DLD1 (cell line): ENCODE results near the gene FBXO2.

Experiments used
- in situ Hi-C: cut with HindIII; loops from 2 replicates; pipeline ENCODE4 v1.10.0; 2017; ENCODE audit warnings: low sequenced_read_pairs

Gene FBXO2

DNA sequence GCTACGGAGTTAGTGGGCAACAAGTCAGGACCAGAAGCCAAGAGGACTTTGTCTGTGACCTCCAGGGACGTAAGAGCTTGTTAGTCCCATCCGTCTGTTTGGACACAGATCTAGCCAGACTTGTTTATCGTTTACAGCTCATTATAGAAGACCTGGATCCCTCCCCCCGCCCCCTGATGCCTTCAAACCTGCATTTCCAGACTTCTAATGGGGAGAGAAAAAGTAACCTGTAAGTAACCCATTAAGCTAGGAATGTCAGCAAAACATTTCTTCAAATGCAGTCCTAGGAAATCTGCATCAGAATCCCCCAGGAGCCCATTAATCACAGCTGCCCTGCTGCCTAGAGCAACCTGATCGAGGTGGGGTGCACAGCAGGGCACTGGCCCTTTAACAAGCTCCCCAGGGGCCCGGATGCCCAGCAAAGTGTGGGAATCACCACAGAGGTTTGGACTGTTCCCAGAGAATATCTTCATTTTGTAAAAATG is 28.1 kb upstream of the FBXO2 start:
- in situ Hi-C loops = no loop called here

DNA sequence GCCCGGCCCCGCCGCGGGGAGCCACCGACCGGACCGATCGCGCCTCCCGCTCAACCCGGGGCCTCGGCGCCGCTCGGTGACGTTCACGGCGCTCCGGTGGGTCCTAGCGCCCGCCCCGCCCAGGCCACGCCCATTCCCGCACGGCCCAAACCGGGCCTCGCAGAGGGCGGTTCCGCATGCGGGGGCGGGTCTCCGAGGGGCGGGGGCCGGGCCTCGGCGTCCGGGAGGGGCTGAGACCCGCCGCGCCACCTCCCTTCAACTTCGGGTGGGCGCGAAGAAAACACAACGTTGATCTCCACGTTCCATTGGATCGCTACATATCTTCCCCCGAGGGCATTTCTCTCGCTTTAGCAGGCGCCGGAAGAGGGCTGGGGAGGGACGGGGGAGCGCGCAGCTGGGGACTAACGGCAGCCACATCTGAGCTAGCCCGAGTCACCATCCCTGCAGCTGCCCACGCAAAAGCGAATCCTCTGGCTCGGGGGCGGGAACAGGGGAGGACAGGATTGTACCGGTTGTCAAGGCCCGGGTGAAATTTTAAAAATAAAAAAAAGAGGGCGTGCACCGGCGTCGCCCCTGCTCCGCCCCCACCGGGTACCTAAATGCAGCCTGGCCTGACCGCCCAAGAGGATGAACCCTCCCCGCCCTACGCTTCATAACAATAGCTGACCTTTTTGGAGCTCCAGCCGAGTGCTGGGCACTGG is 27.0 kb upstream of the FBXO2 start, which contains the start of gene MAD2L2:
Gene MAD2L2, minus strand, starts transcription at position 78 of the 701 bp plus-strand sequence. CDS start 547 bp downstream, outside the sequence.
- in situ Hi-C loops = no loop called here

DNA sequence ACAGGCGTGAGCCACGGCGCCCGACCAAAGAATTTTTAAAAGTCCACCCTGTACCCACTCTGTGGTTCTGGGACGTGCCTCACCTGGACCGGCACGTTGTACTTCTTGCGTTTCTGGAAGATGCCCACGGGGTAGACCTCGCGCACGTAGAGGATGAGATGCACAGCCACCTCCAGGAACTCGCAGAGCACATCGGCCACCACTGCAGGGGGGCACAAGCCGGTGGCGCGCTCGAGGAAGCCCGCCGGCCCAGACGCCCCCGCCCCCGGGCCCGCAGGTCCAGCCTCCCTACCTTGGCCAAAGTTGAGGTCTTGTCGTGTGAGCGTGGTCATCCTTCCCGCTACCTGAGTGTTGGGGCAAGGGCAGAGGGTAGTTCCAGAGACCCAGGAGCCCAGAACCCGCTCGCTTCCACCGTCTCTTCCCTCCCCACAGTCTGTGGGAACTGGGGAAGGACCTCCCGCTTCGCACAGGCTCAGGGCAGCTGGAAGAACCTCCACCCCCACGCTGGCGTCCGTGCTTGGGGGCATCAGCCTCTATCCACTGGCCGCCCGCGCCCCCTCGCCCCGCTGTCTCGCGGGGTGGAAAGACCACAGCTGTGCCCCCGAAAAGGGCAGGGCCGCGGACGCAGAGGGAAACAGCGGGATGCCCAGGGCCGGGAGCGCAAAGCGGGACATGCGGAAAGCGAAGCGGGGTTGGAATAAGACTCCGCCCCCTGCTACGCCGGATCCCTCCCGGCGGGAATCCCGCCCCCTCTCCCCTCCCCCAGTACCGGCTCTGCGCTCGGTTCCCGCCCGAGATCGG is 26.2 kb upstream of the FBXO2 start:
- in situ Hi-C loops = no loop called here

DNA sequence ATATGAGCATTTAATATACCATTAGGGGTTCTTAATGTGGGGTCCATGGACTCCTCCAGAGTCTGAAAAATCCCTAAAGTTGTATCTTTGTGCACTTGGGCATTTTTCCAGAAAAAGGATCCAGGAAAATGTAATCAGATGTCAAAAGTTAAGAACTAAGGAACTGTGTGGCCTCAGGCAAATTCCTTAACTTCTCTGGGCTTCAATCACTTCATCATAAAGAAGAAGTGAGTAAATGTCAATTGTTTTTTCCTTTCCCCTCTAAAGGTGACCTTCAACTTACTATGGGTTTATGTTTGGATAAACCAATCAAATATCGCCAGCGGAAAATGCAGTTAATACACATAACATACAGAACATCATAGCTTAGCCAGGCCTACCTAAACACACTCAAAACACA is 24.2 kb upstream of the FBXO2 start:
- in situ Hi-C loops = loop anchor here (10.0 kb wide), 1 partner anchor 136 kb away; no protein-coding TSS in a partner anchor

DNA sequence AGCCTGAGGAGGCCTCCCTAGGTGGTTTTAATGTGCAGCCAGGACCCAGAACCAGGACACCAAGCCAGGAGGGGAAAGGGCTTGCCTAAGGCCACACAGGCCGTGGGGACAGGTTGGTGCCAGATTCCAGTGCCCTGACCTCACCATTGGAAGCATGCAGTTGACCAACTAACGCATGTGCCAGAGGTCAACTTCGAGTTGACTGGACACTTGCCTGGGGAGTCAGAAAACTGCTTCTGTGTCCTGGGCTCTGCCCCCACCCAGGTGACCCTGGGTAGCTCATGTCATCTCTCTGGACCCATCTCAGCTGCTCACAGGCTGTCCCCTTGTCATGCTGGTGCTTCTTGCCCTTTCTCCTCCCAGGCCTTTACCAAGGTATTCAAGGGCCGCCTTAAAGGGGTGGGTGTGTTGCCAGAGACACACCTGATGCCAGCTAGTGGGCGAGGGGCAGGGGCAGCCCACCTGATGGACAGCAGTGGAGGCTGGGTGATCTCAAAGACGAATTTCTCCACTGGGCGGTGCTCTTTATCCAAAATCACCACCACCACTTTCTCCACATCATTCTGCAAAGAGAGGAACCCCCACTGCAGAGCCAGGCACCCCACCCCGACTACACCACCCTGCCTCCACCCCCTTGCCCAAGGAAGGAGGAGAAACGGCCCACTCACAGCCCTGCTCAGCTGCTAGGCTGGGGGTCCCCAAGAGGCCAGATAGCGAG is 22.3 kb upstream of the FBXO2 start:
- in situ Hi-C loops = loop anchor here (10.0 kb wide), 1 partner anchor 138 kb away; no protein-coding TSS in a partner anchor

DNA sequence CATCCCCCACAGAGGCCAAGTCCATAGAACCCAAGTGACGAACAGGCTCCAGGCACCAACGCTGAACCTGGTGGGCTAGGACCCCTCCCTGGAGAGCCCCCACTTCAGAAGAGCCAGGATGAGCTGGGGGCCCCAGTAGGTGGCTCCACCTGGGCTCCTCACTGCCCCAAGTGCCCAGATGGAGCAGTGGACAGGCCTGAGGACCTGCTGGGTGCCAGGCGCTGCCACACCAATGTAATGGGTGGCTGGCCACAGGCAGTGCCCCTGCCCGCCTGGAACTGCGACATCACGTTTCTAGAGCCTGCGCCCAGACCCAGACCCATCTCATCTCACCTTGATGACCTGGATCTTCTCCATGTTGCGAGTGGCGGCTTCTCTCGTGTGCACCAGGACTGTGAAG is 21.1 kb upstream of the FBXO2 start:
- in situ Hi-C loops = loop anchor here (10.0 kb wide), 1 partner anchor 139 kb away; no protein-coding TSS in a partner anchor

DNA sequence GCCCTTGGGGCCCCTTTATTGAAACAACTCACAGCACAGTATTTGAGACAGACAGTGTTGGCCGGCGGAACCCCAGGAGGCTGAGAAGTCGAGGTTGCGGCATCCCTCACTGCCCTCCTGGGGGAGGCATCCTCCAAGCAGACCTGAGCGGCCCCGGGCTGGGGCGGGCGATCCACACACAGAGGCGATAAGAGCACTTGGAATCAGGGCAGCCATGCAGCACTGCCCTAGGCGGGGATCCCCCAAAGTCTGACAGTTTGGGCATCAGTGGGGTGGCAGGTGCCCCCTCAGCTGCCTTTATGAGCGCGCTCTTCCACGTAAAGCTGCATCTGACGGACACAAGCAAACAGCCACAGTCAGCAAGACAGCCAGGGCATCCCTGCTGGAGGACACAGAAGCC is 20.3 kb upstream of the FBXO2 start:
- in situ Hi-C loops = loop anchor here (10.0 kb wide), 1 partner anchor 140 kb away; no protein-coding TSS in a partner anchor

DNA sequence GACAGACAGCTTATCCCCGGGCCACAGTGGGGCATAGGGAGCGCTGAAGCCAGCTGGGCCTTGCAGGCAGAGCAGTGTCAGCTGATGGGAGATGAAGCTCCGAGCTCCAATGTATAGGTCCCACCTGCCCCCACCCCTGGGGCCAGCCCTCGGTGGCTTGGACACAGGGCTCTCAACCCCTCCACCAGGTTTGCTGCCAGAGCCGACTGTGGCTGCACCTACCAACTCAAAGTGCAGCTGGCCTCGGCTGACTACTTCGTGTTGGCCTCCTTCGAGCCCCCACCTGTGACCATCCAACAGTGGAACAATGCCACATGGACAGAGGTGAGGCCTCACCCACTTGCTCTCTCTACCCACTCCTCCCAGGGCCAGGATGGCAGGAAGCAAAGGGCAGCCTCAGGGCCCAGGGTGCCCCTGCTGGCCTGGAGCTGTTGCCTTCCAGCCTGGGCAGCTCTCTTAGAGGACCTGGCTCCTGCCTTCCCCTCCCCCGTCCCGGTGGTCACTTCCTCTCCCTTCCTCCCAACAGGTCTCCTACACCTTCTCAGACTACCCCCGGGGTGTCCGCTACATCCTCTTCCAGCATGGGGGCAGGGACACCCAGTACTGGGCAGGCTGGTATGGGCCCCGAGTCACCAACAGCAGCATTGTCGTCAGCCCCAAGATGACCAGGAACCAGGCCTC is 19.0 kb upstream of the FBXO2 start:
- in situ Hi-C loops = loop anchor here (10.0 kb wide), 1 partner anchor 142 kb away; no protein-coding TSS in a partner anchor

DNA sequence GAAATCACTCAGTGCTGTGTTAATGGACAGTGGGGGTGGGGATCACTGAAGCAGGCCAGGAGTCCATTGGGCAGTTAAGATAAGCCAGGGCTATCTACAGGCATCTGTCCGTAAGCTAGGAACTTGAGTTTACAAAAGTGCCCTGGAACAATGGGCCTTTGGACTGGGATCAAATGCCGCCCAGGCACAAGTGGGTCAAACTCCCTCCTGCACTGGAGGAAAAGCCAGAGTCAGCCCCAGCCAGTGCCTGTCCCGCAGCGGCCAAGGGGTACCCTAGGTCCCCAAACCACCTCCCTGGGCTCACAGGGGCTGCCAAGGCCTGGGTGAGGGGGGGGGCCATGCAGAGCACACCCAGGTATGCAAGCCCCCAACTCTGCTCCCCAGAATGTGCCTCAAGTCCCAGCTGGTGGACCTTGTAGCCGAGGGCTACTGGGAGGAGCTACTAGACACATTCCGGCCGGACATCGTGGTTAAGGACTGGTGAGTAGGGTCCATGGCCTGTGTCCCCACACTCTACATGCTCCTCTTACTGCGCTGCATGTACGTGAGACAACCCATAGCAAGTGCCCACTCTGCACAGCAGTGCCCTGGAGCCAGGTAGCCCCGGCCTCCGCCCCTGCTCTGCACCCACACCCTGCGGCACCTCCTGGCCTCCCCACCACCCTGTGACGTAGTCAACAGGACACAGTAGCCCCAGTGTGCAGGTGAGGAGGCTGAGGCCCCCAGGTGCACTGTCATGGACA is 17.5 kb upstream of the FBXO2 start:
- in situ Hi-C loops = loop anchor here (10.0 kb wide), 1 partner anchor 143 kb away; no protein-coding TSS in a partner anchor

DNA sequence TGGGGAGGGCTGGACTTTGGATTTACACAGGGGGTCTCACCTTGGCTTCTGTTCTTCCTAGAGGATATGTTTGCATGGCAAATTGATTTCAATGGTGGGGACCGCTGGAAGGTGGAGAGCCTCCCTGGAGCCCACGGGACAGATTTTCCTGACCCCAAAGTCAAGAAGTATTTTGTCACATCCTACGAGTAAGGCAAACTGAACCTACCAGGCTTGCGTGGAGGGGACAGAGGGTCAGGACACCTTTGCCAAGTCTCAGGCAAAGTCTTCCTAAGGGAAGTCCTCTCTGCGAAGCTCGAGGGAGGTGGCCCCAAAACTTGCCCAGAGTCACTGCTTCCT is 16.9 kb upstream of the FBXO2 start:
- in situ Hi-C loops = loop anchor here (10.0 kb wide), 1 partner anchor 144 kb away; no protein-coding TSS in a partner anchor

DNA sequence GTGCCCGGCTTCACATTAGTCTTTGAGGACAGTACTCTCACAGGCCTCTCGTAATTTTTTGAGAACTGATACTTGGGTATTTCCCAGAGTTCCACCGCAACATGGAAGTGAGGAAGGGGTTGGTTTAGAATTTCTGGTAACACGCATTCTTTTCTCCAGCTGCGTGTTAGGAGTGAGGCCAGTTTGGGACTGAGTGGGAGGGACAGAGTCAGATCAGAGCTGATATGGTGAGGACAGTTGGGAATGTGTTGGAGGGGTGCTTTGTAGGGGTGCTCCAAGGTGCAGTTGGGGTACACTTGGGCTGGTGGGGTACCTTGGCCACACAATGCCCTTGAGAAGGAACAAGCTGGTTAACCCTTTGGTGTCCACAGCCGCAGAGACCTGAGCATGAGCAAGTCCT is 16.5 kb upstream of the FBXO2 start:
- in situ Hi-C loops = loop anchor here (10.0 kb wide), 1 partner anchor 144 kb away; no protein-coding TSS in a partner anchor

DNA sequence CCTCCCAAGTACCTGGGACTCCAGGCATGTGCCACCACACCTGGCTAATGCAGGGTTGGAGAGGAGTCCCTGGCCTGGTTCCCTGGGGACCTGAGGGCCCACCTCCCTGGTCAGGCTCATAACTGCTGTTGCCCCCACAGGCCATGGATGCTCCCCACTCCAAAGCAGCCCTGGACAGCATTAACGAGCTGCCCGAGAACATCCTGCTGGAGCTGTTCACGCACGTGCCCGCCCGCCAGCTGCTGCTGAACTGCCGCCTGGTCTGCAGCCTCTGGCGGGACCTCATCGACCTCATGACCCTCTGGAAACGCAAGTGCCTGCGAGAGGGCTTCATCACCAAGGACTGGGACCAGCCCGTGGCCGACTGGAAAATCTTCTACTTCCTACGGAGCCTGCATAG is 14.3 kb upstream of the FBXO2 start:
- in situ Hi-C loops = loop anchor here (10.0 kb wide), 1 partner anchor 46 kb away; no protein-coding TSS in a partner anchor

DNA sequence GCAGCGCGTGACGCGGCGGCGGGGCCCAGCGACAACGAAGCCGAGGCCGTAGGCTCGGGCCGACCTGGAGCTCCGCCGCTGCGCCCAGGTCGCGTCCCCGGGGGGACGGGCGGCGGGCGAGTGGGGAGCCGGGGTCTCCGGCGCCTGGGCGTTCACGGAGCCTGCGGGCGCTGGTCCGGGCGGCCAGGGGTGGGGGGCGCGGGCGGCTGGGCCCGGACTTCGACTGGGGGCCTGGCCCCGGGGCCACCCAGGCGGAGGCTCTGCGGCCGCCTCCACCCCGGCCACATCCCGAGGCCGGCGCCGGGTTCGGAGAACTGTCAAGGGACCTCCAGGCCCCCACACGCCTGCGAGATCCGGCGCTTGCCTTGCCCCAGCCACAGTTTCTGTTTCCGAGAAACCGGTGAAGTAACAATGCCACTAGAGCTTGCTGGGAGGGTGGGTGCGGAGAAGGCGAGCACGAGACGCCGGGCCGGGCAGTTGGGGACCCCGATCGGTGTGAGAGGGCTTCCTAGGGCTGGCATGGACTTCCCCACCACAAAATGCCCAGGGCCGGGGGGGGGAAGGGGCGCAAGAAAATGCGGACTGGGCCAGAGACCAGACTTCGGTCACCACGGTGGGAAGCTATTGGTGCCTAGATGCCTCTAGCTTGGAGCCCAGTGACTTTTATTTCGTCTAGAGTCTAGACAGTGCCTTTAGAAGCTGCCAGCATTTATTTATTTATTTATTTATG is 10.3 kb upstream of the FBXO2 start:
- in situ Hi-C loops = loop anchor here (10.0 kb wide), 1 partner anchor 50 kb away; no protein-coding TSS in a partner anchor

DNA sequence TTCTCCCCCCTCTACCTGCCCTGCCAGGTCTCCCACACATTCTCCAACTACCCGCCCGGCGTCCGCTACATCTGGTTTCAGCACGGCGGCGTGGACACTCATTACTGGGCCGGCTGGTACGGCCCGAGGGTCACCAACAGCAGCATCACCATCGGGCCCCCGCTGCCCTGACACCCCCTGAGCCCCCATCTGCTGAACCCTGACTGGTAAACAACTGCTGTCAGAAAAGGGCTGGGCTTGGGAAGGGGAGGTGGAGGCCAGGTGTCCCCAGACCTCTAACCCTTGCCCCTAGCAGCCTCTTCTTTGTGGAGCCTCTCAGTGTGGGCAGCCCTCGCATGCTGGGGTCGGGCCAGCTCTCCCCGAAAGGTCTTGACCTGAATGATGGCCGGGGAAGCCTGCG is 6.9 kb upstream of the FBXO2 start:
- in situ Hi-C loops = loop anchor here (10.0 kb wide), 1 partner anchor 54 kb away; no protein-coding TSS in a partner anchor

DNA sequence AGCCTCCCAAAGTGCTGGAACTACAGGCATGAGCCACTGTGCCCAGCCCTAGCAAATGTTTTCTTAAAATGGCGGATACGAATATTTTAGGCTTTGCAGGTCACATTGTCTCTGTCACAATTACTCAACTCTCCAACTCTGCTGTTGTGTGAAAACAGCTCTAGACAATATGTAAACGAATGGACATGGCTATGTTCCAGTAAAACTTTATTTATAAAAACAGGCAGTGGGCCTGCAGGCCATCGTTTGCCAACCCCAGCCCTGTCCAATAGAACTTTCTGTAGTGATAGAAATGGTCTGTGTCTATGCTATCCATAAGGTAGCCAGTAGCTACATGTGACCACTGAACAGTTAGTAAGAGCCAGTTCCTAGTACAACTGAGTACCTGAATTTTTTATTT is 5.5 kb upstream of the FBXO2 start:
- in situ Hi-C loops = loop anchor here (10.0 kb wide), 1 partner anchor 55 kb away; no protein-coding TSS in a partner anchor

DNA sequence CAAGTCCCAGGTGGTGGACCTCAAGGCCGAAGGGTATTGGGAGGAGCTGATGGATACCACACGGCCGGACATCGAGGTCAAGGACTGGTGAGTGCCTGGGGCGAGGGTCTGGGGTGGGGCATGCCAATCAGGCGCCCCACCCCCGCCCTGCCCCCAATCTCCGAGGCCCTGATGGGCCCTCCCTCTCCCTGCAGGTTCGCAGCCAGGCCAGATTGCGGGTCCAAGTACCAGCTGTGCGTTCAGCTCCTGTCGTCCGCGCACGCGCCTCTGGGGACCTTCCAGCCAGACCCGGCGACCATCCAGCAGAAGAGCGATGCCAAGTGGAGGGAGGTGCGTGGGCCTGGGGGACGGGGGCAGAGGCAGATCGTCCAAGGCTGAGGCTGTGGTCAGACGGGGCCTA is 4.3 kb upstream of the FBXO2 start:
- in situ Hi-C loops = no loop called here

DNA sequence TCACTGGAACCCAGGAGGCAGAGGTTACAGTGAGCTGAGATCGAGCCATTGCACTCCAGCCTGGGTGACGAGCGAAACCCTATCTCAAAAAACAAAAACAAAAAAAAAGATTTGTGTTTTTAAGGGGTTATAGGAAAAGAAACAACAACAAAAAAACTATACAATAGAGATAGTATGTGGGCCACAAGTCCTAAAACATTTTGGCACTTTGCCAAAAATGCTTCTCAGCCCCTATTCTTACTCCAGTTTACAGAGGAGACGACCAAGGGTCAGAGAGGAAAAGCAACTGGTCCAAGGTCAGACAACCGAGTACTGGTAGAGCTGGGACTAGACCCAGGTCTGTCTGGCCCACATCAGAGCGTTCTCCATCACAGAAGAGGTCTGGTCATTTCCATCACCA is 3.4 kb upstream of the FBXO2 start:
- in situ Hi-C loops = no loop called here

DNA sequence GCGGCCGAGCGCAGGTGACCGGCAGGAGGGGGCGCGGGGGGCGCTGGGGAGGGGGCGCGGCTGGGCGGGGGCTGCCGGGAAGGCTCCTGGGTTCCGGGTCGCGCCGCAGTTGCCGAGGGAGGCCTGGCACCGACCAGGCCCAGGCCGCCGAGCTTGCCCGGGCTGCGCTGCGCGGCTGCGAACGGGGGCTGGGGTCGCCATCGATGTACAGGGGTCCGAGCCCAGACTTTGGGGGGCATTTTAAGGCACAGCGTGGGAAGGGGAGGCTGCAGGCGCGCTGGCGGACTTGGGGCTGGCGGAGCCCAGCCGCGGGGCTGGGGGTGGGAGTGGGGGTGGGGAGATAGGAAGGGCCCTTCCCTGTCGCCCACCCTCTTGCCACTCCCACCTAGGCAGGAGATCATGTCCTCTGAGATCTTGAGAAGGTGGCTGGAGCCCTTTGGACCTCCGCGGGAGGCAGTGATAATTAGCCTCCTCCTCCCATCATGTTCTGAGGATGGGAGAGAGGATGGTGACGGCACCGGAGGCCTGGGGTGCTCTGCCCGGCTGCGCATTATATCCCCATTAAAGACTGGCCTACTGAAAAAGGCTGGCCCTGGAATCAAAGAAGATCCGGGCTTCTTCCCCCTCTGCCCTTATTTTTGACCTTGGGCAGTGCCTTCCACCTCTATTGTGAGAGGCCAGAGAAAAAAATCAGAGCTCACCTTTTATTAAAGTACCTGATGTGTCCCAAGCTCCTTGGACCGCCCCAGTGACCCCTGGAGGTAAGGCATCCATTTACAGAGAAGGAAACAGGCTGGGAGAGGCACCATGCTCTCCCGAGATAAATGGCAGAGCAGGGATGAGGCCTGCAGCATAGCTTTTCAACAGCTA is 945 bp upstream of the FBXO2 start:
- in situ Hi-C loops = no loop called here
